GM10266 (cell line): ENCODE results near the gene BMP5.
A peak's percentile ranks its signal among the peaks of the same experiment; 100 is the strongest.

Source experiments
- DNase-seq: peaks from one replicate; pipeline ENCODE4 v3.0.0; 2012; ENCODE audit errors: extremely low spot score
- CTCF ChIP-seq: IDR thresholded peaks from 2 replicates; pipeline ENCODE4 v1.5.1; 2012; ENCODE audit warnings: mild to moderate bottlenecking, low read depth; ENCODE audit not compliant: control insufficient read depth, insufficient read depth; ENCODE audit errors: missing control alignments

The BMP5 gene

DNA sequence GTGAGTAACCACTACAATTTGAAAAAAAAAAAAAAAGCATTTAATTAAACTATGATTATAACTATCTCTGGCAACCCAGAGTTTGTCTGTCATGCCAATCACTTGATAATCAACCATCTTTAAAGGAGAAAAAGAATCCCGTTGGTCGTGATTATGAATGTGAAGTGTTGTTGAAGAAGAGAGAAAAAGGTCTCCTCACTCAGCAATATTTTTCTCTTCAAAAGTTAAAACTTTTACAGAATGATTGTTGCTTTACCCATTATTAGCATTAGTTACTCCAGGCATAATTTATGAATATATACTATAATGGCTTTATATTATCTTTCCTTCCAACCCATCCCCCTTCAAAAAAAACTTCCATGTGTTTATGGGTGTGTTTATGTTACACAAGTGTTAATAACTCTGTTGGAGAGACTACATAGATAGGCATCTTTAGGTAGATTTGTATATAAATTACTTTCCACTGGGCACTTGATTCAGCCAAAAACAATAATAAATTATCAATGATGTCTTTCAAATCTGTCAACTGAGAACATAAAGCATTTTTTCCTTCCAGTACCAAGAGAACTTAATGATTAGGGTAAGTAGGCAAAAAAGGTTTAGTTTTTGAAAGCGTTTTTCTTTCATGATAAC, 5.1 kb downstream of the BMP5 start:
- no peak for TF ChIP-seq CTCF

DNA sequence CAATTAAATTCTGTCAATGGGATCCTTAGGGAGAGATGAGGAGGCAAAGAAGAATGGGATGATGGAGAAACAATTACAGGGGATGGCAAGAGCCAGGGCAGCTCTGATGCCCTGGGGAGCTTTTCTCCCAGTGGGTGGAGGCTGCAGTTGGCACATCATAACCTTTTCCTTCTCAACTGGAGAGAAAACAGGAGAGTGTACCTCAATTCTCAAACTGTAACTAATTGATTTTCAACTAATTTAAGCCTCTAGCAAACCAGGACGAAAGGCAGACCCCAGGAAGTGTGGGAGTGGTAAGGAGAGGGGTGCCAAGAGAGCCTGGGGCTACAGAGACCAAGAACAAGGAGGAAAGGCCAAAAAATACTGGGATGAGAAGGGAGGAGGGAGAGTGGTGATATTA, 5.7 kb downstream of the BMP5 start:
- no peak for DNase-seq
- TF ChIP-seq CTCF: no peak

More for the DNA sequence above, 5.1 kb downstream of the BMP5 start:
- no peak for DNase-seq

GRCh38 chr6:55868771-55869479, 6.5 kb downstream of the BMP5 start:
- peak; percentile 39 for DNase-seq
- TF ChIP-seq CTCF: no peak

DNA sequence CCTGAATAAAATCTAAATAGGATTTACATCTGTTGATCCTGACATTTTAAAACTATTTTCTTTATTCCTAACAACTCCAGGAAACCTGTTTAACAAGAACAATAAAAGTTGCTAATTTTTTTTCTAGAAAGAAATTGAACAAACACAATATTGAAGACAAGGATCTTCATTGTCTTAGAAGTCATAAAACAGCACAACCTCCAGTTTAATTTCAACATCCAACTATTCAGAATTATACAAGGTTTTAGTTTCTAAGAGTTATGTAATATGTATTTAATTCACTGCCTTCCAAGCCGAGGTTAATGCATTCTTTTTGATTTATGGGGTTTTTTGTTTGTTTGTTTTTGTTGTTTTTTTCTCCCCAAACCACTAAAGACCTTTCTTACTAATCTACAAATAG, 7.2 kb downstream of the BMP5 start:
- no peak for TF ChIP-seq CTCF
- DNase-seq: no peak

- no peak for TF ChIP-seq CTCF
- DNase-seq: no peak
Measured at GRCh38 chr6:55866128-55866527, 9.3 kb downstream of the BMP5 start.

- DNase-seq: no peak
- no peak for TF ChIP-seq CTCF
Measured at GRCh38 chr6:55853008-55854001, 22.1 kb downstream of the BMP5 start.
